CD14-positive monocyte (primary cell): ENCODE results near the gene PRAMEF8. TPM values are rescaled to one million over a fixed set of nuclear protein-coding genes. Genes with fewer than 3 reads are reported as not detected.
"Not testable (repeated sequence)": the region's sequence is repeated elsewhere in the genome, so short reads cannot be mapped to it uniquely, and the experiment has no call there.

ENCODE experiments used
- DNase-seq, 3 donors: peaks; one replicate each; pipeline ENCODE4 v3.0.0-alpha.2; 2011 to 2022
- H2AFZ ChIP-seq: 2 replicates; pipeline ENCODE4 v1.6.0; 2012; ENCODE audit warnings: mild to moderate bottlenecking, low read depth, low read length, inconsistent platforms; ENCODE audit not compliant: insufficient read depth, poor library complexity, severe bottlenecking
- H3K27ac ChIP-seq, 2 donors: 1 replicate in 1 of 2; 2 replicates in 1 of 2; pipeline ENCODE4 v1.5.1; 2012 to 2013; ENCODE audit warnings: low read length in 2 of 2, control low read depth in 1 of 2, inconsistent platforms in 1 of 2, low read depth in 1 of 2, mild to moderate bottlenecking in 1 of 2
- H3K27me3 ChIP-seq, 2 donors: one replicate each; pipeline versions ENCODE4 v1.6.0 to v1.6.1; 2011 to 2013; ENCODE audit warnings: low read length in 2 of 2; ENCODE audit not compliant: control insufficient read depth in 2 of 2, insufficient read depth in 2 of 2
- H3K36me3 ChIP-seq, 2 donors: replicated peaks in 1 of 2; 1 replicate in 1 of 2; 2 replicates in 1 of 2; pipeline versions ENCODE4 v1.5.1 to v1.6.1; 2012 to 2013; ENCODE audit warnings: low read length in 2 of 2, control low read depth in 1 of 2, inconsistent platforms in 1 of 2, mild to moderate bottlenecking in 1 of 2; ENCODE audit not compliant: insufficient read depth in 2 of 2, control insufficient read depth in 1 of 2
- H3K4me1 ChIP-seq, 2 donors: 1 replicate in 1 of 2; 2 replicates in 1 of 2; pipeline versions ENCODE4 v1.5.1 to v1.6.1; 2012 to 2013; ENCODE audit warnings: low read length in 2 of 2, control low read depth in 1 of 2, inconsistent platforms in 1 of 2, mild to moderate bottlenecking in 1 of 2, moderate library complexity in 1 of 2; ENCODE audit not compliant: insufficient read depth in 2 of 2, control insufficient read depth in 1 of 2
- H3K4me2 ChIP-seq: replicated peaks from 2 replicates; pipeline ENCODE3; 2012; ENCODE audit warnings: low read length, moderate library complexity, mild to moderate bottlenecking; ENCODE audit not compliant: poor library complexity, severe bottlenecking; ENCODE audit errors: extremely low read depth
- H3K4me3 ChIP-seq, 3 experiments: fragments of 200-600 bp in 1 of 3; sonication (generic) in 1 of 3; replicated peaks in 1 of 3; 1 replicate in 2 of 3; 2 replicates in 1 of 3; pipeline ENCODE4 v1.5.1; 2011 to 2013; ENCODE audit warnings: low read length in 3 of 3, mild to moderate bottlenecking in 3 of 3, control low read depth in 2 of 3, low read depth in 2 of 3, inconsistent platforms in 1 of 3, moderate library complexity in 1 of 3
- H3K79me2 ChIP-seq: 2 replicates; pipeline ENCODE4 v1.6.0; 2012; ENCODE audit warnings: mild to moderate bottlenecking, control low read depth, inconsistent platforms, low read length, moderate library complexity; ENCODE audit not compliant: insufficient read depth
- H3K9ac ChIP-seq: 2 replicates; pipeline ENCODE4 v1.6.0; 2017; ENCODE audit warnings: low read length, mild to moderate bottlenecking; ENCODE audit not compliant: insufficient read depth, poor library complexity, severe bottlenecking
- H3K9me3 ChIP-seq, 2 donors: replicated peaks in 1 of 2; 1 replicate in 1 of 2; 2 replicates in 1 of 2; pipeline versions ENCODE4 v1.5.1 to v1.6.1; 2012 to 2013; ENCODE audit warnings: low read length in 2 of 2, control low read depth in 1 of 2; ENCODE audit not compliant: control insufficient read depth in 1 of 2, insufficient read depth in 1 of 2
- H4K20me1 ChIP-seq: 2 replicates; pipeline ENCODE4 v1.6.0; 2012; ENCODE audit warnings: mild to moderate bottlenecking, low read length, control low read depth, moderate library complexity; ENCODE audit not compliant: insufficient read depth
- H3K27ac Mint-ChIP-seq, 7 donors: one replicate each; pipeline ENCODE4 v1.8.0; 2020; ENCODE audit warnings: mild to moderate bottlenecking in 7 of 7, mixed read lengths in 7 of 7, moderate library complexity in 6 of 7, inconsistent platforms in 2 of 7
- H3K27me3 Mint-ChIP-seq, 3 donors: one replicate each; pipeline ENCODE4 v1.8.0; 2021 to 2022; ENCODE audit warnings: low read depth in 3 of 3, mild to moderate bottlenecking in 3 of 3, mixed read lengths in 3 of 3, moderate library complexity in 3 of 3, inconsistent platforms in 1 of 3
- H3K36me3 Mint-ChIP-seq, 2 donors: one replicate each; pipeline ENCODE4 v1.8.0; 2020; ENCODE audit warnings: mixed read lengths in 2 of 2, inconsistent platforms in 1 of 2, mild to moderate bottlenecking in 1 of 2
- H3K4me1 Mint-ChIP-seq: one replicate; pipeline ENCODE4 v1.8.0; 2020; ENCODE audit warnings: mild to moderate bottlenecking, mixed read lengths
- H3K4me3 Mint-ChIP-seq, 2 donors: one replicate each; pipeline ENCODE4 v1.8.0; 2020; ENCODE audit warnings: mild to moderate bottlenecking in 2 of 2, mixed read lengths in 2 of 2, moderate library complexity in 1 of 2
- H3K9me3 Mint-ChIP-seq, 7 donors: one replicate each; pipeline ENCODE4 v1.8.0; 2020 to 2022; ENCODE audit warnings: mixed read lengths in 7 of 7, mild to moderate bottlenecking in 6 of 7, moderate library complexity in 6 of 7, inconsistent platforms in 2 of 7
- WGBS: methylation state at CpG from one replicate; pipeline ENCODE4 v1.1.5; 2013; ENCODE audit warnings: missing lambda C conversion rate; ENCODE audit not compliant: insufficient coverage; 5-methylcytosine and 5-hydroxymethylcytosine counted together
- intact Hi-C, 2 donors: fragments of 100-400 bp; cut with micrococcal nuclease; formaldehyde crosslinking; loops; one replicate each; pipeline versions ENCODE4 v1.15.0 to v1.15.1; 2023
- polyA plus RNA-seq, 3 donors: library from polyadenylated mRNA; depleted of rRNA in 1 of 3; unstranded in 2 of 3; stranded (reverse) in 1 of 3; fragments of 300-500 nt in 2 of 3; fragments of >200 nt in 1 of 3; fragmentation: Illumina TruSeq in 2 of 3; gene quantifications; 1 replicate in 2 of 3; 2 replicates in 1 of 3; pipeline ENCODE4 v1.2.3, GENCODE V29; 2012 to 2021

The PRAMEF8 gene
- polyA plus RNA-seq, 3 donors, result not detected

GRCh38 chr1:13277016-13277415, 7.9 kb downstream of the PRAMEF8 start:
- H3K9me3 ChIP-seq, H3K4me3 ChIP-seq, H3K9me3 Mint-ChIP-seq, H3K27me3 ChIP-seq, H3K36me3 Mint-ChIP-seq, H4K20me1 ChIP-seq, H3K36me3 ChIP-seq, H3K4me3 Mint-ChIP-seq, H2AFZ ChIP-seq, DNase-seq, H3K4me2 ChIP-seq, H3K9ac ChIP-seq, H3K4me1 Mint-ChIP-seq, H3K27me3 Mint-ChIP-seq, H3K79me2 ChIP-seq, H3K27ac Mint-ChIP-seq, H3K27ac ChIP-seq, H3K4me1 ChIP-seq, intact Hi-C loops: not testable (repeated sequence)
- 0% methylated on average over 2 of the region's 6 CpGs for WGBS

- H3K27ac Mint-ChIP-seq, H3K4me2 ChIP-seq, H3K4me1 Mint-ChIP-seq, H4K20me1 ChIP-seq, H3K79me2 ChIP-seq, intact Hi-C loops, H2AFZ ChIP-seq, H3K4me1 ChIP-seq, H3K9me3 ChIP-seq, H3K27me3 ChIP-seq, H3K9me3 Mint-ChIP-seq, H3K36me3 Mint-ChIP-seq, DNase-seq, H3K4me3 ChIP-seq, H3K36me3 ChIP-seq, H3K4me3 Mint-ChIP-seq, H3K9ac ChIP-seq, H3K27me3 Mint-ChIP-seq, H3K27ac ChIP-seq: not testable (repeated sequence)
- no CpG with 5 or more reads among the region's 3 CpGs for WGBS
Observed at GRCh38 chr1:13265124-13265523, 19.8 kb downstream of the PRAMEF8 start.

- H3K4me2 ChIP-seq, H3K27me3 Mint-ChIP-seq, H3K27me3 ChIP-seq, H3K4me3 ChIP-seq, H3K9me3 ChIP-seq, H3K9me3 Mint-ChIP-seq, intact Hi-C loops, H3K4me3 Mint-ChIP-seq, H4K20me1 ChIP-seq, H3K36me3 Mint-ChIP-seq, H3K9ac ChIP-seq, H2AFZ ChIP-seq, H3K79me2 ChIP-seq, H3K27ac ChIP-seq, DNase-seq, H3K4me1 Mint-ChIP-seq, H3K4me1 ChIP-seq, H3K36me3 ChIP-seq, H3K27ac Mint-ChIP-seq: not testable (repeated sequence)
- no CpG with 5 or more reads among the region's 5 CpGs for WGBS
Observed at GRCh38 chr1:13253898-13254297, 31.0 kb downstream of the PRAMEF8 start, which contains the start of gene PRAMEF5. PRAMEF5 (plus strand) TSS chr1:13254198; CDS start chr1:13259269, 5,071 bp downstream.

- H3K27me3 ChIP-seq, H3K79me2 ChIP-seq, H4K20me1 ChIP-seq, H3K27me3 Mint-ChIP-seq, H3K4me3 Mint-ChIP-seq, H3K4me2 ChIP-seq, H3K9ac ChIP-seq, DNase-seq, H3K4me1 ChIP-seq, H3K27ac Mint-ChIP-seq, H3K4me1 Mint-ChIP-seq, H3K9me3 Mint-ChIP-seq, H3K9me3 ChIP-seq, H2AFZ ChIP-seq, H3K27ac ChIP-seq, intact Hi-C loops, H3K4me3 ChIP-seq, H3K36me3 ChIP-seq, H3K36me3 Mint-ChIP-seq: not testable (repeated sequence)
- 100% methylated on average over 2 of the region's 7 CpGs for WGBS
Observed at GRCh38 chr1:13247122-13247521, 37.8 kb downstream of the PRAMEF8 start.
